ENCODE measurements around the gene CLDN7.

The CLDN7 gene

GRCh38 chr17:7219812-7220592, 42.3 kb downstream of the CLDN7 start, which contains the start of the genes ACADVL and DLG4:
TSS of gene ACADVL (plus strand) at chr17:7219938. CDS start at chr17:7219985, 47 bp downstream.
TSS of gene DLG4 (minus strand) at chr17:7219836.
- Histone ChIP-seq H3K4me1 (peaks cover 0 to 60% (median 44%) of the 10 kb centered on the region in 4 donors), H3K36me3 (peaks cover 13 to 41% (median 28%) of the 10 kb centered on the region in 3 donors), H3K9me3 (no peaks in the 10 kb centered on the region), H3K27me3 (peaks cover 0 to 13% of the 10 kb centered on the region in 2 donors), H3K27ac (peak within 1 kb of the TSS; percentile 92 to 98), H3K4me3 (peak within 1 kb of the TSS; percentile 75 to 99)
- intact Hi-C loops (cut with DNase I; ENCODE audit: low total_unique reads): no loop called here
- TF ChIP-seq CTCF (IDR thresholded peaks at IDR 0.05): no peak
- DNase-seq: peak; percentile 94 to 95

- peak overlapping the region; percentile 75 to 99 for H3K4me3 ChIP-seq
- peaks cover 9 to 34% (median 21%) of the 10 kb centered on the region in 3 donors for H3K36me3 ChIP-seq
- intact Hi-C loops (cut with DNase I; ENCODE audit: low total_unique reads): no loop called here
- H3K9me3 ChIP-seq: no peaks in the 10 kb centered on the region
- H3K27me3 ChIP-seq: peaks cover 0 to 13% of the 10 kb centered on the region in 2 donors
- peak overlapping the region; percentile 92 to 98 for H3K27ac ChIP-seq
- no peak for DNase-seq
- TF ChIP-seq CTCF (IDR thresholded peaks at IDR 0.05): no peak
- peaks cover 0 to 66% (median 50%) of the 10 kb centered on the region in 4 donors for H3K4me1 ChIP-seq
These were observed 43.0 kb downstream of the CLDN7 start for GRCh38 chr17:7219229-7219811.

GRCh38 chr17:7218758-7219157, 43.5 kb downstream of the CLDN7 start:
- H3K36me3 ChIP-seq: peaks cover 3 to 29% (median 15%) of the 10 kb centered on the region in 3 donors
- TF ChIP-seq CTCF (IDR thresholded peaks at IDR 0.05): no peak
- DNase-seq: no peak

GRCh38 chr17:7218166-7218565, 44.1 kb downstream of the CLDN7 start:
- Histone ChIP-seq H3K27ac (peak overlapping the region; percentile 61 to 69), H3K27me3 (peaks cover 0 to 13% of the 10 kb centered on the region in 2 donors), H3K9me3 (no peaks in the 10 kb centered on the region), H3K36me3 (peaks cover 0 to 23% (median 9%) of the 10 kb centered on the region in 3 donors), H3K4me3 (peak overlapping the region in 1 of 2 donors; percentile 49), H3K4me1 (peaks cover 0 to 73% (median 56%) of the 10 kb centered on the region in 4 donors)
- no peak for DNase-seq
- intact Hi-C loops (cut with DNase I; ENCODE audit: low total_unique reads): no loop called here
- TF ChIP-seq CTCF (IDR thresholded peaks at IDR 0.05): no peak

More at GRCh38 chr17:7218758-7219157, 43.5 kb downstream of the CLDN7 start:
- intact Hi-C loops (cut with DNase I; ENCODE audit: low total_unique reads): no loop called here
- Histone ChIP-seq H3K4me1 (peaks cover 0 to 71% (median 54%) of the 10 kb centered on the region in 4 donors), H3K4me3 (no peak overlapping the region), H3K27ac (peak overlapping the region in 1 of 2 donors; percentile 92), H3K27me3 (peaks cover 0 to 13% of the 10 kb centered on the region in 2 donors), H3K9me3 (no peaks in the 10 kb centered on the region)

- intact Hi-C loops (cut with DNase I; ENCODE audit: low total_unique reads): no loop called here
- Histone ChIP-seq H3K4me1 (peaks cover 0 to 73% (median 55%) of the 10 kb centered on the region in 4 donors), H3K27me3 (peaks cover 0 to 14% of the 10 kb centered on the region in 2 donors), H3K4me3 (peak overlapping the region; percentile 44 to 49), H3K27ac (peak overlapping the region; percentile 61 to 69), H3K36me3 (peaks cover 0 to 14% (median 1%) of the 10 kb centered on the region in 3 donors), H3K9me3 (no peaks in the 10 kb centered on the region)
- no peak for TF ChIP-seq CTCF (IDR thresholded peaks at IDR 0.05)
- DNase-seq: no peak
These were observed 44.9 kb downstream of the CLDN7 start for GRCh38 chr17:7217113-7217987.

Data from tibial artery (tissue), 4 donors.